LNCaP clone FGC (cell line): ENCODE measurements around the gene IGF2.

ENCODE experiments used
- DNase-seq: peaks from one replicate; pipeline ENCODE4 v3.0.0-alpha.2; 2011; ENCODE audit warnings: low read depth
- H3K4me3 ChIP-seq: 2 replicates; pipeline ENCODE4 v1.5.1; 2011; ENCODE audit warnings: mild to moderate bottlenecking, low read depth, low read length, control low read depth
- CTCF ChIP-seq: IDR thresholded peaks from 2 replicates; pipeline ENCODE4 v1.5.1; 2012; ENCODE audit warnings: mild to moderate bottlenecking; ENCODE audit not compliant: control insufficient read depth, insufficient read depth; ENCODE audit errors: extremely low read depth

The IGF2 gene

DNA sequence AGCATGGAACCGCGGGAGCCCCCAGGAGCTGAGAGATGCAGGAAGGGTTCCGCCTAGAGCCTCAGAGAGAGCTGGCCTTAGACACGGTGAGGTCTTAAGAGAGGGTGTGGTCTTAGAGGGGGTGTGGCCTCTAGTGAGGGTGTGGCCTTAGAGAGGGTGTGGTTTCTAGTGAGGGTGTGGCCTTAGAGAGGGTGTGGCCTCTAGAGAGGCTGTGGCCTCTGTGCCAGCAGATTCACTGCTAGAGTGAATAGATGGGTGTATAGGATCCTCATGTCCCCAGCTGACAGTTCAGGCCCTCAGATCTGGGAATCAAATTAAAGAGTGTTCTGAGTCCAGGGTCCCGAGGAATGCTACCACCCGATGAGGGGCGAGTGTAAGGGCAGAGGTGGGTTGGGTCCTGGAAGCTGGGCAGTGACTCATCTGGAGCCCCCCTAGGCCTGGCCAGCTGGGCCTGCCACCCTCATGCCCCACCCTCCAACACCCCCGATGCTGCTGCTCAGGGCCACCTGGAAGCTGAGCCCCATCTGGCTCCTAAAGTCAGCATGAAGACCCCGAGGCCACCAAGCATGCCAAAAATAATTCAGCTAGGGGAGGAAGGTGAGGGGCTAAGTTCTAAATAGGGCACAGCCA is 49.5 kb downstream of the IGF2 start:
- no peak for TF ChIP-seq CTCF
- DNase-seq = peak; percentile 27
- H3K4me3 ChIP-seq = no peak overlapping the region

DNA sequence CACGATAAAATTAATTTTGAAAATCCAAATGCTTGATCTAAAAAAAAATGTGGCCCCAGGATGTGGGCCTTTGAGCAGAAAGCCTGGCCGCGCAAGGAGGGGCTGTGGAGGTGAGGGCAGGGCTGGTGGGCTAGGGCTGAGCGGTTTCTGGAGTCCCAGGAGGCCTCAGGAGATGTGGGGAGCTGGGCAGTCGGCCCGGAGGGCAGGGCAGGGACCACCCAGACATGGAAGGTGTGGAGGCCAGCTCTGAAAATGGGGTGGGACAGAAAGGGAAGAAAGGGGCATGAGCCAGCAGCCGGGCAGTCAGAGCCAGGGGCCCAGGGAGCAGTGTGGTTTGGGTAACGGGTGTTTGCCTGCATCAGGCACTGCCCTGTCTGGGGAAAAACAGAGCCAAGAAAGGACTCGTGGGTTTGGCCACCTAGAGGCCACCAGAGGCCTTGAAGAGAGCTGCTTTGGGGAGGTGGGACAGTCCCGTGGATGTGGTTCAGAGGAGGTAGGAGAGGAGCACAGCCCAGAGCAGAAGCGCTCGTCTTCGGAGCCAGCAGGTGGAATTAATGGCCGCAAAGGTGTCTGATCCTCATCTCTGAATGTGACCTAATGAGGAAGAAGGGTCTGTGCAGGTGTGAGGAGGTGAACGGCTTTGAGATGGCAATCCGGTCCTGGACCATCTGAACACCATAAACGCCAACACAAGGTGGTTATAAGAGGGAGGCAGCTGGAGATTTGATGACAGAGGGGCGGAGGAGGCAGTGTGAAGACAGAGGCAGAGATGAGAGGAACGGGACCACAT is 50.2 kb downstream of the IGF2 start:
- H3K4me3 ChIP-seq = no peak overlapping the region
- no peak for DNase-seq
- TF ChIP-seq CTCF = 0 out of 2 replicates have a peak, but pooled peaks have one; percentile 6

GRCh38 chr11:2088284-2088683 is 50.9 kb downstream of the IGF2 start:
- no peak for DNase-seq
- no peak for TF ChIP-seq CTCF
- H3K4me3 ChIP-seq = no peak overlapping the region

DNA sequence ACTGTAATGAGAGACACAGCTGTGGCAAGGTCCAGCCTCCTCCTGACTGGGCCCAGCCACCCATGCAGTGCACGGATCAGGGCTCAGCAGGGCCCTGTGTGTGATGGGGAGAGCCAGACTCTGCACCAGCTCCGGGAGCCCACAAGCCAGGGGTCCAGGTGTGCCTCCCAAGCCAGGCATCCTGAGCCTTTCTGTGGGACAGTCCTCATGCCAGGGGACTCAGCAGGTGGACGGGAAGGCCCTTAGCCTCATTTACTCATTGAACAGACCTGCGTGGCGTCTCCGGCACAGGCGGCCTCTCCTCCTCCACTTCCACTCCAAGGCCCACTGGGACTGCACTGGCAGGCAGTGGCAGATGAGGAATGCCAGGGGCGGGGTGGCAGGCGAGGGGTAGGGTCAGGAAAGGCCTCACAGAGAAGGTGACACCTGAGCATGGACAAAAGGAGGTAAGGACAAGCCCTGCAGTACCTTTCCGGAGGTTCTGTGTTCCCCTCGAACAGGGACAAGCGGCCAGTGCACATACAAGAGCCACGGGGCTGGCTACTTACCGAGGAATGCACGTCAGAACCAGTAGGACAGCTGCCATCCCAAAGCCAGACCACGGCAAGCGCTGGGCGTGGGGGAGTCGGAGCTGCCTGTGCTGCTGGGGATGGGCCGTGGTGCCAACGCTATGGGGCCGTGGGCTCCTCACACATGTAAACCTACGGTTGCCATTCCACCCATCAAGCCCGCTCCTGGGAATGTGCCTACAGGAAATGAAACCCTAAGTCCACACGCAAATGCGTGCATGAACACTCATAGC is 52.7 kb downstream of the IGF2 start:
- TF ChIP-seq CTCF = no peak
- no peak overlapping the region for H3K4me3 ChIP-seq
- DNase-seq = no peak

DNA sequence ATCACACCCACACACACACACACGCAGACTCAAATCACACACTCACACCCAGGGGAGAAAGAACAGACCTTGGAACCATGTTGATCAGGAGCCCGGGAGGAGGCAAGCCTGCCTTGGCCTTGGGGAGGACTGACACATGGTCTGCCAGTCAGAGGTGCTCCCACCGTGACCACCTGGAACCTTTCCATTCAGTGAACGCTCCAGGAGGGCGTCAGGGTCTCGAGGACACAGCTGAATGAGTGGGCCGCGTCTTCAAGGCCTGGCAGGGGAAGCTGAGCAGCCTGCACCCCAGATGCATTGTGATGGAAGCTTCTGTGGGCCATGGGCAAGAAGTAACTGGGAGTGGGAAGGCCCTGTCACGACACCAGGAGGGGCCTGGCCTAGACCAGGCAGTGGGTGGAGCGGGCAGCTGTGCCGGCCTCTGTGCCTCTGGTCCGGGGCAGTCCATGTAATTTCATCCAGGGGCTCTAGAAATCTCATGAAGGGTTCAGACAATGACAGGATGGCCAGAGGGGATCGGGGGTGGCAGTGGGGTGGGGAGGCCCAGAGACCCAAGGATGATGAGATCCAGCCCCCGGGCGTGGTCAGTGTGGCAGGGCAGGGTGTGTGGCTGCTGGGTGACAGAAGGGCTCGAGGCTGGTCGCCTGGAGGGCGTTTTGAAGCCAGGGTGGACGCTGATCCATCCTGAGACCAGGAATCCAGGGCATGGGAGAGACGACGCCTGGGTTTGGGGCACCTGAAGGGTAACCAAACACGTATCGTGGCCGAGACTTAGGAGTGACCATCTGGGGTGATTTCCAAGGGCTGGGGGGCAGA is 53.7 kb downstream of the IGF2 start:
- TF ChIP-seq CTCF = no peak
- no peak for DNase-seq
- no peak overlapping the region for H3K4me3 ChIP-seq

DNA sequence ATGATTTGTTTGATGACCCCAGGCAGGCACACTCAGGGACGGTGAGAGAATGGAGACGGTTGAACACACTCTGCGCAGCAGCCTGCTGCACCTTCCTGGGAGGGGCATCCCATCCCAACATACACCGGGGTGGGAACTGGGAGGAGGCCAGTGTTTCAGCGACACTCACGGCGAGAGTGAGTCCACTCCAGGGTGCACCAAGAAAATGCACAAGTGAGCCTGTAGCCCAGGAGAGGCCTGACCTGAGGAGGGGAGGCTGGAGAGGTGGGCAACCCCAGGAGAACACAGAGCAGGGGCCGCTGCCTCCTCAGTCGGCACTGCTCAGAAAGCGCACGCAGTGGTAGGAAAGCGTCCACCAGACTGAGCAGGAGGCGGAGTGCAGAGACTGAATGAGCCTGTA is 54.5 kb downstream of the IGF2 start:
- H3K4me3 ChIP-seq = no peak overlapping the region
- TF ChIP-seq CTCF = no peak
- DNase-seq = no peak
